WTC11 (cell line): ENCODE measurements around the gene NDUFV3. TPM values are rescaled to one million over a fixed set of nuclear protein-coding genes. Genes with fewer than 3 reads are reported as not detected.

Experiments used
- ATAC-seq: fragments of 200-7000 bp; cut with Tn5 transposase; 2 replicates; pipeline ENCODE4 v1.10.0; 2021; ENCODE audit warnings: mild to moderate bottlenecking, moderate library complexity
- CTCF ChIA-PET: fragments of 300-600 bp; sonication (Branson Sonifier 250); formaldehyde crosslinking; loops from one replicate; lab custom pipeline; 2021; ENCODE audit warnings: antibody characterized with exemption; lab: Charles Lee
- POLR2A ChIA-PET: fragments of 350-600 bp; sonication (Branson Sonifier 250); formaldehyde crosslinking; loops from one replicate; lab custom pipeline; 2021; ENCODE audit warnings: antibody characterized with exemption; lab: Charles Lee
- DNase-seq: peaks from one replicate; pipeline ENCODE4 v3.0.0; 2021; ENCODE audit warnings: low spot score
- H3K27ac Mint-ChIP-seq: 2 replicates; pipeline ENCODE4 v1.8.0; 2021; ENCODE audit warnings: mixed read lengths
- H3K27me3 Mint-ChIP-seq: 2 replicates; pipeline ENCODE4 v1.8.0; 2021; ENCODE audit warnings: low read depth, mild to moderate bottlenecking, moderate library complexity, mixed read lengths
- H3K36me3 Mint-ChIP-seq: 2 replicates; pipeline ENCODE4 v1.8.0; 2021; ENCODE audit warnings: mixed read lengths
- H3K4me1 Mint-ChIP-seq: 2 replicates; pipeline ENCODE4 v1.8.0; 2022; ENCODE audit warnings: mixed read lengths
- H3K4me3 Mint-ChIP-seq: 2 replicates; pipeline ENCODE4 v1.8.0; 2021; ENCODE audit warnings: mild to moderate bottlenecking, moderate library complexity, mixed read lengths
- H3K9me3 Mint-ChIP-seq: 2 replicates; pipeline ENCODE4 v1.8.0; 2021; ENCODE audit warnings: mixed read lengths
- ARID4B ChIP-seq: sonication (generic); formaldehyde crosslinking; IDR thresholded peaks from 2 replicates; pipeline ENCODE4 v1.8.0; 2023; ENCODE audit warnings: missing genetic modification reagents, mild to moderate bottlenecking, borderline replicate concordance
- ATF1 ChIP-seq: sonication (generic); formaldehyde crosslinking; IDR thresholded peaks from 2 replicates; pipeline ENCODE4 v1.8.1; 2023; ENCODE audit warnings: mild to moderate bottlenecking, moderate library complexity, missing genetic modification reagents
- ELF4 ChIP-seq: sonication (generic); formaldehyde crosslinking; IDR thresholded peaks from 2 replicates; pipeline ENCODE4 v1.8.1; 2022; ENCODE audit warnings: low read depth, mild to moderate bottlenecking, moderate library complexity, missing genetic modification reagents
- KAT7 ChIP-seq: sonication (generic); formaldehyde crosslinking; IDR thresholded peaks from 2 replicates; pipeline ENCODE4 v1.8.1; 2023; ENCODE audit warnings: missing genetic modification reagents, mild to moderate bottlenecking, borderline replicate concordance
- MAX ChIP-seq: sonication (generic); formaldehyde crosslinking; IDR thresholded peaks from 2 replicates; pipeline ENCODE4 v1.8.0; 2022; ENCODE audit warnings: mild to moderate bottlenecking, missing genetic modification reagents
- NFATC4 ChIP-seq: fragments of 250-450 bp; sonication (Bioruptor Pico); IDR thresholded peaks from 2 replicates; pipeline ENCODE4 v1.9.0; 2021; ENCODE audit warnings: mild to moderate bottlenecking
- NR1H2 ChIP-seq: sonication (generic); formaldehyde crosslinking; IDR thresholded peaks from 2 replicates; pipeline ENCODE4 v1.9.0; 2021; ENCODE audit warnings: mild to moderate bottlenecking, moderate library complexity, missing genetic modification reagents
- OVOL2 ChIP-seq: fragments of 250-450 bp; sonication (Bioruptor Pico); IDR thresholded peaks from 2 replicates; pipeline ENCODE4 v1.9.0; 2021; ENCODE audit warnings: mild to moderate bottlenecking, borderline replicate concordance
- RELA ChIP-seq: sonication (generic); formaldehyde crosslinking; IDR thresholded peaks from 2 replicates; pipeline ENCODE4 v1.8.1; 2022; ENCODE audit warnings: missing genetic modification reagents, mild to moderate bottlenecking, borderline replicate concordance
- TP53 ChIP-seq: sonication (generic); formaldehyde crosslinking; IDR thresholded peaks from 2 replicates; pipeline ENCODE4 v1.8.1; 2023; ENCODE audit warnings: mild to moderate bottlenecking, missing genetic modification reagents
- ZMAT4 ChIP-seq: fragments of 250-450 bp; sonication (Bioruptor Pico); IDR thresholded peaks from 2 replicates; pipeline ENCODE4 v1.9.0; 2021; ENCODE audit warnings: mild to moderate bottlenecking
- ZNF263 ChIP-seq: sonication (generic); formaldehyde crosslinking; IDR thresholded peaks from 2 replicates; pipeline ENCODE4 v1.8.1; 2022; ENCODE audit warnings: low read depth, mild to moderate bottlenecking, moderate library complexity, missing genetic modification reagents
- total RNA-seq: library from RNA; stranded (reverse); gene quantifications from 3 replicates; pipeline ENCODE4 v1.2.3, GENCODE V29; 2021
- TF ChIP-seq, protein P1 (sequence below): fragments of 250-450 bp; sonication (Bioruptor Pico); IDR thresholded peaks from 2 replicates; pipeline ENCODE4 v1.9.0; 2021; ENCODE audit warnings: mild to moderate bottlenecking, borderline replicate concordance
- TF ChIP-seq, protein P2 (sequence below): fragments of 250-450 bp; sonication (Bioruptor Pico); IDR thresholded peaks from 2 replicates; pipeline ENCODE4 v1.9.0; 2021; ENCODE audit warnings: moderate library complexity, mild to moderate bottlenecking, inconsistent platforms, borderline replicate concordance
- TF ChIP-seq, protein P3 (sequence below): sonication (generic); formaldehyde crosslinking; IDR thresholded peaks from 2 replicates; pipeline ENCODE4 v1.8.1; 2023; ENCODE audit warnings: mild to moderate bottlenecking, missing genetic modification reagents, moderate library complexity
- TF ChIP-seq, protein P4 (sequence below): sonication (generic); formaldehyde crosslinking; IDR thresholded peaks from 2 replicates; pipeline ENCODE4 v1.8.0; 2022; ENCODE audit warnings: mild to moderate bottlenecking, missing genetic modification reagents

The NDUFV3 gene
- total RNA-seq, 1 experiment from 2014 or later, result 28.5 TPM

DNA sequence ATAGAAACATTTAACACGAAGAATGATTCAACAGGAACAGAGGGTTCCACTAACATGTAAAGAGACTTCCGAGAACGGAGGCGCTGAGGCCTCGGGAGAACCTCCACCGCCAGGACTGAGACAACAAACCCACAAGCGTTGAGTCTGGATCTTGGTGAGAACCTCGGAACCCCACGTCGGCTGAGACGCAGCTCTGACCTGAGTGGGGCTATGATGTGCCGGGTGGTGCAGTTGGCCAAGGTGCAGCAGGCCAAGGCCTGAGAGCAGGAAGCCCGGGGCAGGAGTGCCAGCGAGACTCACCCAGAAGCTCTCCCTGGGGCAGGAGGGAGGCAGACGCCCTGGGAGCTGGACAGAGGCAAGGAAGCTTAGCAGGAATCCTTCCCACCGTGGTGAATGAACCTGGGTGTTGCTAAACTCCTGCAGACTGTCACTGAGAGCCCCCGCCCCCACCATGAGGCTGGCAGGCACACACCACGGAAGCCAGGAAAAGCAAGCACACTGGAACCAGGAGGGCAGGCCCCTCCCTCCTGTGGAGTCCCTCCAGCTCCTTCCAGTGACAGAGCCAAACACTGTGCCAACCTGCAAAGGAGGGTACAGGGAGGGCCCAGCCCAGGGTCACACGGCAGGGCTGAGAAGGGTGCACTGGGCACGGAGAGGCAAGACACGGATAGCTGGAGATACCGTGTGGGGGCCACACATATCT, 48.5 kb upstream of the NDUFV3 start:
- ATAC-seq (no peak), DNase-seq (peak; percentile 9)
- no peaks in the 10 kb centered on the region for H3K9me3 Mint-ChIP-seq
- H3K27ac Mint-ChIP-seq, result peak overlapping the region; percentile 10; the same call in 1 of the 2 replicates
- no peaks in the 10 kb centered on the region for H3K4me1 Mint-ChIP-seq
- TF ChIP-seq ZMAT4 (CRISPR knock-in tag) (no peak), RELA (CRISPR knock-in tag) (no peak), ZNF263 (CRISPR knock-in tag) (no peak), ATF1 (CRISPR knock-in tag) (no peak), NR1H2 (CRISPR knock-in tag) (no peak), TP53 (CRISPR knock-in tag) (no peak), OVOL2 (no peak), MAX (CRISPR knock-in tag) (no peak), NFATC4 (no peak), KAT7 (CRISPR knock-in tag) (no peak), ARID4B (CRISPR knock-in tag) (no peak), ELF4 (CRISPR knock-in tag) (no peak)
- TF ChIP-seq, protein P1, sequence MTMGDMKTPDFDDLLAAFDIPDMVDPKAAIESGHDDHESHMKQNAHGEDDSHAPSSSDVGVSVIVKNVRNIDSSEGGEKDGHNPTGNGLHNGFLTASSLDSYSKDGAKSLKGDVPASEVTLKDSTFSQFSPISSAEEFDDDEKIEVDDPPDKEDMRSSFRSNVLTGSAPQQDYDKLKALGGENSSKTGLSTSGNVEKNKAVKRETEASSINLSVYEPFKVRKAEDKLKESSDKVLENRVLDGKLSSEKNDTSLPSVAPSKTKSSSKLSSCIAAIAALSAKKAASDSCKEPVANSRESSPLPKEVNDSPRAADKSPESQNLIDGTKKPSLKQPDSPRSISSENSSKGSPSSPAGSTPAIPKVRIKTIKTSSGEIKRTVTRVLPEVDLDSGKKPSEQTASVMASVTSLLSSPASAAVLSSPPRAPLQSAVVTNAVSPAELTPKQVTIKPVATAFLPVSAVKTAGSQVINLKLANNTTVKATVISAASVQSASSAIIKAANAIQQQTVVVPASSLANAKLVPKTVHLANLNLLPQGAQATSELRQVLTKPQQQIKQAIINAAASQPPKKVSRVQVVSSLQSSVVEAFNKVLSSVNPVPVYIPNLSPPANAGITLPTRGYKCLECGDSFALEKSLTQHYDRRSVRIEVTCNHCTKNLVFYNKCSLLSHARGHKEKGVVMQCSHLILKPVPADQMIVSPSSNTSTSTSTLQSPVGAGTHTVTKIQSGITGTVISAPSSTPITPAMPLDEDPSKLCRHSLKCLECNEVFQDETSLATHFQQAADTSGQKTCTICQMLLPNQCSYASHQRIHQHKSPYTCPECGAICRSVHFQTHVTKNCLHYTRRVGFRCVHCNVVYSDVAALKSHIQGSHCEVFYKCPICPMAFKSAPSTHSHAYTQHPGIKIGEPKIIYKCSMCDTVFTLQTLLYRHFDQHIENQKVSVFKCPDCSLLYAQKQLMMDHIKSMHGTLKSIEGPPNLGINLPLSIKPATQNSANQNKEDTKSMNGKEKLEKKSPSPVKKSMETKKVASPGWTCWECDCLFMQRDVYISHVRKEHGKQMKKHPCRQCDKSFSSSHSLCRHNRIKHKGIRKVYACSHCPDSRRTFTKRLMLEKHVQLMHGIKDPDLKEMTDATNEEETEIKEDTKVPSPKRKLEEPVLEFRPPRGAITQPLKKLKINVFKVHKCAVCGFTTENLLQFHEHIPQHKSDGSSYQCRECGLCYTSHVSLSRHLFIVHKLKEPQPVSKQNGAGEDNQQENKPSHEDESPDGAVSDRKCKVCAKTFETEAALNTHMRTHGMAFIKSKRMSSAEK (CRISPR knock-in tag), result no peak
- TF ChIP-seq, protein P2, sequence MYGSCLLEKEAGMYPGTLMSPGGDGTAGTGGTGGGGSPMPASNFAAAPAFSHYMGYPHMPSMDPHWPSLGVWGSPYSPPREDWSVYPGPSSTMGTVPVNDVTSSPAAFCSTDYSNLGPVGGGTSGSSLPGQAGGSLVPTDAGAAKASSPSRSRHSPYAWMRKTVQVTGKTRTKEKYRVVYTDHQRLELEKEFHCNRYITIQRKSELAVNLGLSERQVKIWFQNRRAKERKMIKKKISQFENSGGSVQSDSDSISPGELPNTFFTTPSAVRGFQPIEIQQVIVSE (CRISPR knock-in tag), result no peak
- TF ChIP-seq, protein P3, sequence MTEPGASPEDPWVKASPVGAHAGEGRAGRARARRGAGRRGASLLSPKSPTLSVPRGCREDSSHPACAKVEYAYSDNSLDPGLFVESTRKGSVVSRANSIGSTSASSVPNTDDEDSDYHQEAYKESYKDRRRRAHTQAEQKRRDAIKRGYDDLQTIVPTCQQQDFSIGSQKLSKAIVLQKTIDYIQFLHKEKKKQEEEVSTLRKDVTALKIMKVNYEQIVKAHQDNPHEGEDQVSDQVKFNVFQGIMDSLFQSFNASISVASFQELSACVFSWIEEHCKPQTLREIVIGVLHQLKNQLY, result no peak
- TF ChIP-seq, protein P4, sequence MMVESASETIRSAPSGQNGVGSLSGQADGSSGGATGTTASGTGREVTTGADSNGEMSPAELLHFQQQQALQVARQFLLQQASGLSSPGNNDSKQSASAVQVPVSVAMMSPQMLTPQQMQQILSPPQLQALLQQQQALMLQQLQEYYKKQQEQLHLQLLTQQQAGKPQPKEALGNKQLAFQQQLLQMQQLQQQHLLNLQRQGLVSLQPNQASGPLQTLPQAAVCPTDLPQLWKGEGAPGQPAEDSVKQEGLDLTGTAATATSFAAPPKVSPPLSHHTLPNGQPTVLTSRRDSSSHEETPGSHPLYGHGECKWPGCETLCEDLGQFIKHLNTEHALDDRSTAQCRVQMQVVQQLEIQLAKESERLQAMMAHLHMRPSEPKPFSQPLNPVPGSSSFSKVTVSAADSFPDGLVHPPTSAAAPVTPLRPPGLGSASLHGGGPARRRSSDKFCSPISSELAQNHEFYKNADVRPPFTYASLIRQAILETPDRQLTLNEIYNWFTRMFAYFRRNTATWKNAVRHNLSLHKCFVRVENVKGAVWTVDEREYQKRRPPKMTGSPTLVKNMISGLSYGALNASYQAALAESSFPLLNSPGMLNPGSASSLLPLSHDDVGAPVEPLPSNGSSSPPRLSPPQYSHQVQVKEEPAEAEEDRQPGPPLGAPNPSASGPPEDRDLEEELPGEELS (CRISPR knock-in tag), result no peak
- no peak overlapping the region for H3K4me3 Mint-ChIP-seq
- H3K36me3 Mint-ChIP-seq, result peaks cover 62% of the 10 kb centered on the region
- ChIA-PET POLR2A (interaction anchor here (1.0 kb wide), 1 partner anchor 129 kb away, joined by 3 read pairs; no protein-coding TSS in a partner anchor), CTCF (interaction anchor here (1.7 kb wide), 1 partner anchor 18 kb away, joined by 3 read pairs; no protein-coding TSS in a partner anchor)
- no peaks in the 10 kb centered on the region for H3K27me3 Mint-ChIP-seq
